Ovary (tissue), 9 donors: ENCODE measurements around the gene KBTBD4. TPM values are rescaled to one million over a fixed set of nuclear protein-coding genes. Genes with fewer than 3 reads are reported as not detected.
"Not testable (repeated sequence)": the region's sequence is repeated elsewhere in the genome, so short reads cannot be mapped to it uniquely, and the experiment has no call there.

ENCODE experiments used
- DNase-seq, 5 donors: peaks; one replicate each; pipeline ENCODE4 v3.0.0-alpha.2; 2019 to 2020
- H3K27ac ChIP-seq, 2 donors: fragments of 200-600 bp; one replicate each; pipeline versions ENCODE4 v1.5.1 to v1.8.0; 2019 to 2022
- H3K27me3 ChIP-seq: fragments of 200-600 bp; one replicate; pipeline ENCODE4 v1.8.0; 2022
- H3K36me3 ChIP-seq: fragments of 200-600 bp; sonication (generic); one replicate; pipeline ENCODE4 v1.5.1; 2019
- H3K4me1 ChIP-seq: one replicate; pipeline ENCODE4 v1.8.1; 2013; ENCODE audit warnings: mild to moderate bottlenecking, moderate library complexity; ENCODE audit not compliant: insufficient read depth
- H3K4me3 ChIP-seq: fragments of 200-600 bp; sonication (generic); one replicate; pipeline ENCODE4 v1.5.1; 2017
- H3K9me3 ChIP-seq, 2 donors: fragments of 200-600 bp in 1 of 2; sonication (generic) in 1 of 2; one replicate each; pipeline versions ENCODE4 v1.5.1 to v1.8.1; 2013 to 2019; ENCODE audit warnings: mild to moderate bottlenecking in 1 of 2, moderate library complexity in 1 of 2
- EP300 ChIP-seq: sonication (generic); formaldehyde crosslinking; IDR thresholded peaks from one replicate; pipeline ENCODE4 v1.6.1; 2017; ENCODE audit warnings: antibody characterized with exemption
- POLR2A ChIP-seq: fragments of 450-650 bp; IDR thresholded peaks from one replicate; pipeline ENCODE4 v1.6.1; 2017; ENCODE audit warnings: antibody characterized with exemption, mild to moderate bottlenecking, moderate library complexity
- WGBS, 3 donors: extraction: QIAGEN DNeasy Blood & Tissue Kit in 1 of 3; methylation state at CpG; one replicate each; pipeline versions ENCODE4 v1.1.5 to v1.1.7; 2013 to 2017; 5-methylcytosine and 5-hydroxymethylcytosine counted together
- intact Hi-C, 4 donors: fragments of 100-400 bp; cut with DNase I; formaldehyde crosslinking; loops; one replicate each; pipeline versions ENCODE4 v1.11.0 to v1.15.1; 2022 to 2023
- polyA plus RNA-seq, 2 donors: library from polyadenylated mRNA; stranded (reverse); fragments of 200-250 nt in 1 of 2; fragments of 350-450 nt in 1 of 2; fragmentation: Illumina TruSeq in 1 of 2; extraction: RNeasy Lipid Tissue Mini Kit (QIAGEN cat#74804) in 1 of 2; gene quantifications; one replicate each; pipeline ENCODE4 v1.2.3, GENCODE V29; 2013 to 2014
- total RNA-seq, 7 donors: library from RNA; depleted of rRNA in 2 of 7; stranded (reverse); fragments of >200 nt in 2 of 7; fragmentation: NEBNext Ultra II Directional in 3 of 7; extraction: Animal tissue kit (Norgen Biotek cat#: 25700) in 3 of 7; gene quantifications; one replicate each; pipeline versions ENCODE4 v1.1.0 to v1.2.4, GENCODE V29; 2016 to 2023
- TF ChIP-seq, protein P1 (sequence below), 3 donors: fragments of 450-650 bp in 2 of 3; fragments of 200-600 bp in 1 of 3; IDR thresholded peaks; one replicate each; pipeline versions ENCODE4 v1.5.1 to v1.8.0; 2016 to 2022; ENCODE audit warnings: antibody characterized with exemption in 3 of 3, mild to moderate bottlenecking in 1 of 3
- donor health status: DM: no; HTN: no; CAD: no; lungs with moderate emphysema.
- donor health status: DM: no; HTN: no; CAD: no.
- donor health status: Bipolar disorder and iron deficiency.
- donor health status: DM: yes; HTN: yes; CAD: no.
- donor health status: DM: no; HTN: no; CAD: no.
- donor health status: DM: yes; HTN: yes; CAD: no.

Gene KBTBD4
- total and polyA plus RNA-seq, 9 donors, result 14.4 to 23.5 (median 18.3) TPM

DNA sequence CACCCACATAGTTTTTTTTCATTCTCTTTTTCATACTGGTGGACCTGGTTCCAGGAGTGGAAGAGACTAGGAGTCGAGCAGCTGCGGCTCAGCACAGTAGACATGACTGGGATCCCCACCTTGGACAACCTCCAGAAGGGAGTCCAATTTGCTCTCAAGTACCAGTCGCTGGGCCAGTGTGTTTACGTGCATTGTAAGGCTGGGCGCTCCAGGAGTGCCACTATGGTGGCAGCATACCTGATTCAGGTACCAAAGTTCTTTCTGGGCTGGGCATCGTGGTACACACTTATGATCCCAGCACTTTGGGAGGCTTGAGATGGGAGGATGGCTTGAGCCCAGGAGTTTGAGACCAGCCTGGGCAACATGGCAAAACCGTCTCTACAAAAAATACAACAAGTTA is 9.1 kb downstream of the KBTBD4 start:
- no peaks in the 10 kb centered on the region for H3K9me3 ChIP-seq
- TF ChIP-seq EP300 (no peak), POLR2A (no peak)
- TF ChIP-seq, protein P1, sequence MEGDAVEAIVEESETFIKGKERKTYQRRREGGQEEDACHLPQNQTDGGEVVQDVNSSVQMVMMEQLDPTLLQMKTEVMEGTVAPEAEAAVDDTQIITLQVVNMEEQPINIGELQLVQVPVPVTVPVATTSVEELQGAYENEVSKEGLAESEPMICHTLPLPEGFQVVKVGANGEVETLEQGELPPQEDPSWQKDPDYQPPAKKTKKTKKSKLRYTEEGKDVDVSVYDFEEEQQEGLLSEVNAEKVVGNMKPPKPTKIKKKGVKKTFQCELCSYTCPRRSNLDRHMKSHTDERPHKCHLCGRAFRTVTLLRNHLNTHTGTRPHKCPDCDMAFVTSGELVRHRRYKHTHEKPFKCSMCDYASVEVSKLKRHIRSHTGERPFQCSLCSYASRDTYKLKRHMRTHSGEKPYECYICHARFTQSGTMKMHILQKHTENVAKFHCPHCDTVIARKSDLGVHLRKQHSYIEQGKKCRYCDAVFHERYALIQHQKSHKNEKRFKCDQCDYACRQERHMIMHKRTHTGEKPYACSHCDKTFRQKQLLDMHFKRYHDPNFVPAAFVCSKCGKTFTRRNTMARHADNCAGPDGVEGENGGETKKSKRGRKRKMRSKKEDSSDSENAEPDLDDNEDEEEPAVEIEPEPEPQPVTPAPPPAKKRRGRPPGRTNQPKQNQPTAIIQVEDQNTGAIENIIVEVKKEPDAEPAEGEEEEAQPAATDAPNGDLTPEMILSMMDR (IDR thresholded peaks at IDR 0.05), result no peak
- H3K27me3 ChIP-seq, result no peaks in the 10 kb centered on the region
- peaks cover 8% of the 10 kb centered on the region for H3K4me1 ChIP-seq
- H3K27ac ChIP-seq, result no peak overlapping the region
- H3K36me3 ChIP-seq, result no peaks in the 10 kb centered on the region
- H3K4me3 ChIP-seq, result no peak overlapping the region
- intact Hi-C loops, result no loop called here
- WGBS, 3 donors, result 92 to 97% (median 95%) methylated on average over 7 of the region's 7 CpGs
- peak in 1 of 5 donors; percentile 19 for DNase-seq

DNA sequence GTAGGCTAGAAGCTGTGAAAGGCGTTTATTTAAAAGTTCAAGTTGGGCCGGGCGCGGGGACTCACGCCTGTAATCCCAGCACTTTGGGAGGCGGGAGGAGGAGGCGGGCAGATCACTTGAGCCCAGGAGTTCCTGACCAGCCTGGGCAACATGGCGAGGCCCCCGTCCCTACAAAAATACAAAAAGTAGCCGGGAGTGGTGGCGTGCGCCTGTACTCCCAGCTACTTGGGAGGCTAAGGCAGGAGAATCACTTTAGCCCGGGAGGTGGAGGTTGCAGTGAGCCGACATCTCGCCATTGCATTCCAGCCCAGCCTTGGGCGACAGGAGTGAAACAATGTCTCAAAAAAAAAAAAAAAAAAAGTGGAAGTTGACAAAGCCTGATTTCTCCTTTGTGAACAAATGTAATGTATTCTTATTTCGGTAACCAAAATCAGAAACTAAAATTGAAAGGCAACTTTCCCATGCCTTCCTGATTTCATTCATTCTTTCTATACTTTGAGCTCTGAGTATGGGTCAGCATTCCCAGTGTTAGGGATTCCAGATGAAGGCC is 12.5 kb downstream of the KBTBD4 start:
- H3K4me3 ChIP-seq, result peak overlapping the region; percentile 85
- H3K36me3 ChIP-seq, result no peaks in the 10 kb centered on the region
- H3K27me3 ChIP-seq, result no peaks in the 10 kb centered on the region
- H3K27ac ChIP-seq, result peak overlapping the region; percentile 58 to 59
- H3K9me3 ChIP-seq, result no peaks in the 10 kb centered on the region
- TF ChIP-seq EP300 (no peak), POLR2A (no peak)
- TF ChIP-seq, protein P1 (IDR thresholded peaks at IDR 0.05), result no peak
- WGBS, 3 donors, result 33 to 47% (median 35%) methylated on average over 17 of the region's 17 CpGs
- DNase-seq, result peak in 1 of 5 donors; percentile 40
- peaks cover 8% of the 10 kb centered on the region for H3K4me1 ChIP-seq
- intact Hi-C loops, result no loop called here

DNA sequence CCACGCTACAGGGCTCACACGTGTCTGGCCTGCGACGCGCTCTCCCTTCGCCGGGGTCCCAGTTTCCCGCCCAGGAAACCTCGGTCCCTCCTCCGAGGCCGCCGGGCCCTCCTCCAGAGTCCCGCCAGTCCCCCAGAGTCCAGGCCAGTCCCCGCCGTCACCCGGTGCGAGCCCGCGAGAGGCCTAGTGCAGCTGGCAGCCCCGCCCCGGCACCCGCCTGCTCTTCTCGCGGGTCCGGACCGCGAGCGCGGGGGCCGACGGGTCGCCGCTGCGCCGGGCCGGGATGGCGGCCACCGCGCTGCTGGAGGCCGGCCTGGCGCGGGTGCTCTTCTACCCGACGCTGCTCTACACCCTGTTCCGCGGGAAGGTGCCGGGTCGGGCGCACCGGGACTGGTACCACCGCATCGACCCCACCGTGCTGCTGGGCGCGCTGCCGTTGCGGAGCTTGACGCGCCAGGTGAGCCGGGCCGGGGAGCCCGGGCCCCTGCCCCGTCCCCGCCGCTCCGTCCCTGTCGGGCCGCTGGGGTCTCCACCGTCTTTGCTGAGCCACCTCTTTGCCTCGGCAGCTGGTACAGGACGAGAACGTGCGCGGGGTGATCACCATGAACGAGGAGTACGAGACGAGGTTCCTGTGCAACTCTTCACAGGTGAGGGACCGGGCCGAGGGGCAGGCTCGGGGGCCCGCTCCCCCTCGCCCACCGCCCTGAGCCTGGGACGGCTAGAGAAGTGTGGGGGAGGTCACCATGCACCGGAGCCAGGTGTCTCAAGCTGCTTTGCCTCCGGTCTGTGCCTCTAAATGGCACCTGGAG is 13.2 kb downstream of the KBTBD4 start, which contains the start of gene PTPMT1:
PTPMT1 (plus strand) TSS at position 260 of the 809 bp plus-strand sequence; CDS start at position 284, 24 bp downstream.
- Histone ChIP-seq H3K4me1 (peaks cover 8% of the 10 kb centered on the region), H3K36me3 (no peaks in the 10 kb centered on the region), H3K27me3 (no peaks in the 10 kb centered on the region), H3K9me3 (no peaks in the 10 kb centered on the region), H3K27ac (peak within 1 kb of the TSS; percentile 58 to 59), H3K4me3 (peak within 1 kb of the TSS; percentile 85)
- peak; percentile 66 to 81 (median 72) for DNase-seq
- 0 to 1% (median 0%) methylated on average over 58 to 86 of the region's 86 CpGs for WGBS, 3 donors
- no peak for TF ChIP-seq EP300
- peak; percentile 28 for TF ChIP-seq POLR2A
- TF ChIP-seq, protein P1 (IDR thresholded peaks at IDR 0.05), result no peak
- intact Hi-C loops, result no loop called here

DNA sequence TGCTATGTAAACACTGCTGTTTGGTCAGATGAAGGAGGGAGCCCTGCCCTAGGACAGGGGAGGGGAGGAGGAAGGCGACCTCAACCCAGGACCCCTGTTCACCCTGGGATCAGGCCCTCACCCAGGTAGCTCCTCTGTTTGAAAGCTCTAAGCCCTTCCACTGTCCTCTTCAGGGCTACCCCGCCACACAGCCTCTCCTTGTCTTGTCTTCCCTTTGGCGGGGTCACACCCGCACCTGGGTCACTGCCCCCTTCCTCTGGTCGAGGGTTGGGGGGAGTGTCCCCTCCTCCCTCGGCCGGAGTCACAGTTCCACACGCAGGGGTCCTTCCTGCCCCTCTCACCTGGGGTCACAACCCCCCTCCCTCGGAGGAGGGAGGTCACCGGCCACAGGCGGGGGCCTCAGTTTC is 13.8 kb downstream of the KBTBD4 start:
- TF ChIP-seq EP300 (no peak), POLR2A (no peak)
- TF ChIP-seq, protein P1 (IDR thresholded peaks at IDR 0.05), result no peak
- Histone ChIP-seq H3K4me3 (peak overlapping the region; percentile 85), H3K27ac (peak overlapping the region; percentile 58 to 59), H3K4me1 (peaks cover 8% of the 10 kb centered on the region), H3K9me3 (no peaks in the 10 kb centered on the region), H3K27me3 (no peaks in the 10 kb centered on the region), H3K36me3 (no peaks in the 10 kb centered on the region)
- WGBS, 3 donors, result 12% methylated on average over 11 of the region's 11 CpGs
- intact Hi-C loops, result no loop called here
- DNase-seq, result no peak

DNA sequence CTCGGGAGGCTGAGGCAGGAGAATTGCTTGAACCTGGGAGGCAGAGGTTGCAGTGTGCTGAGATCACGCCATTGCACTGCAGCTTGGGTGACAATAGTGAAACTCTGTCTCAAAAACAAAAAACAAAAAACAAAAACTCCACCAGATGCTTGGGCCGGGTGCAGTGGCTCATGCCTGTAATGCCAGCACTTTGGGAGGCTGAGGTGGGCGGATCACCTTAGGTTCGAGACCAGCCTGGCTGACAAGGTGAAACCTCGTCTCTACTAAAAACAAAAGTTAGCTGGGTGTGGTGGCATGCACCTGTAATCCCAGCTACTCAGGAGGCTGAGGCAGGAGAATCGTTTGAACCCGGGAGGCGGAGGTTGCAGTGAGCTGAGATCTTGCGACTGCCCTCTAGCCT is 14.4 kb downstream of the KBTBD4 start:
- H3K9me3 ChIP-seq, H3K4me3 ChIP-seq, H3K27ac ChIP-seq, H3K36me3 ChIP-seq, H3K27me3 ChIP-seq, intact Hi-C loops, H3K4me1 ChIP-seq: not testable (repeated sequence)
- DNase-seq, result peak in 1 of 5 donors; percentile 16
- 91 to 96% (median 94%) methylated on average over 10 of the region's 10 CpGs for WGBS, 3 donors

DNA sequence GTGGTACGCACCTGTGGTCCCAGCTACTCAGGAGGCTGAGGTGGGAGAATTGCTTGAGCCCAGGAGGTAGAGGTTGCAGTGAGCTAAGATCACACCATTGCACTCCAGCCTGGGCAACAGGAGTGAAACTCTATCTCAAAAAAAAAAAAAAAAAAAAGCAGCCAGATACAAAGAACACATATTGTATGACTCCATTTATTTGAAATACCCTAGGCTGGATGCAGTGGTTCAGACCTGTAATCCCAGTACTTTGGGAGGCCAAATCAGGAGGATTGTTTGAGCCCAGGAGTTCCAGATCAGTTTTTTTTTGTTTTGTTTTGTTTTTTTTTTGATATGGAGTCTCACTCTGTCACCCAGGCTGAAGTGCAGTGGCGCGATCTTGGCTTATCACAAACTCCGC is 16.4 kb downstream of the KBTBD4 start:
- H3K36me3 ChIP-seq, H3K27ac ChIP-seq, H3K27me3 ChIP-seq, intact Hi-C loops, H3K9me3 ChIP-seq, H3K4me3 ChIP-seq, H3K4me1 ChIP-seq, DNase-seq: not testable (repeated sequence)
- 91 to 94% (median 91%) methylated on average over 4 of the region's 4 CpGs for WGBS, 3 donors
